Sigmoid colon (tissue), 4 donors: ENCODE measurements around the gene CENPA.

ENCODE experiments used
- CTCF ChIP-seq, 4 experiments: fragments of 450-650 bp in 3 of 4; fragments of 200-600 bp in 1 of 4; IDR thresholded peaks; one replicate each; pipeline ENCODE4 v1.5.1; 2016 to 2019; ENCODE audit warnings: antibody characterized with exemption in 4 of 4, mild to moderate bottlenecking in 3 of 4, moderate library complexity in 2 of 4
- EP300 ChIP-seq, 4 donors: sonication (generic); formaldehyde crosslinking; IDR thresholded peaks; one replicate each; pipeline ENCODE4 v1.6.1; 2017; ENCODE audit warnings: antibody characterized with exemption in 4 of 4
- POLR2A ChIP-seq, 2 donors: fragments of 450-650 bp; IDR thresholded peaks; one replicate each; pipeline ENCODE4 v1.6.1; 2016; ENCODE audit warnings: antibody characterized with exemption in 2 of 2, mild to moderate bottlenecking in 2 of 2, moderate library complexity in 2 of 2
- POLR2AphosphoS5 ChIP-seq, 4 donors: sonication (generic); formaldehyde crosslinking; IDR thresholded peaks; one replicate each; pipeline ENCODE4 v1.6.1; 2017; ENCODE audit warnings: antibody characterized with exemption in 4 of 4

- TF ChIP-seq CTCF (IDR thresholded peaks at IDR 0.05) = no peak
- TF ChIP-seq POLR2A (IDR thresholded peaks at IDR 0.05) = no peak
- TF ChIP-seq POLR2AphosphoS5 (IDR thresholded peaks at IDR 0.05) = no peak
- no peak for TF ChIP-seq EP300 (IDR thresholded peaks at IDR 0.05)
Measured at GRCh38 chr2:26740346-26740745, 45.5 kb upstream of the CENPA start.
